PC-3 (cell line): ENCODE data around the gene SNCAIP.

Experiments used
- EZH2 ChIP-seq: fragments of 300-600 bp; sonication (generic); IDR thresholded peaks from one replicate; pipeline ENCODE4 v1.6.1; 2017; ENCODE audit warnings: antibody characterized with exemption, mild to moderate bottlenecking, low read length; ENCODE audit not compliant: unreplicated experiment
- EZH2phosphoT487 ChIP-seq: fragments of 300-600 bp; sonication (generic); IDR thresholded peaks from 2 replicates; pipeline ENCODE4 v1.6.1; 2018; ENCODE audit warnings: mild to moderate bottlenecking, antibody characterized with exemption, low read length, borderline replicate concordance

GRCh38 chr5:122368510-122369251 lies 56.6 kb downstream of the SNCAIP start:
- TF ChIP-seq EZH2 (no peak), EZH2phosphoT487 (no peak)
